ENCODE measurements around the gene MAP7. TPM values are rescaled to one million over a fixed set of nuclear protein-coding genes. Genes with fewer than 3 reads are reported as not detected.

MAP7 gene
- total RNA-seq, 2 donors from 2014 or later, result 19.7 to 28.7 TPM

GRCh38 chr6:136421537-136422158, 128.6 kb downstream of the MAP7 start:
- Histone ChIP-seq H3K4me1 (peaks cover 14% of the 10 kb centered on the region), H3K9me3 (no peaks in the 10 kb centered on the region), H3K27ac (no peak overlapping the region), H3K27me3 (no peaks in the 10 kb centered on the region), H3K36me3 (replicated peaks in 1 of 2; ENCODE audit: insufficient read depth in 1 of 2, low read depth in 2 of 2) (no peaks in the 10 kb centered on the region), H3K4me3 (no peak overlapping the region)
- TF ChIP-seq, protein P1, sequence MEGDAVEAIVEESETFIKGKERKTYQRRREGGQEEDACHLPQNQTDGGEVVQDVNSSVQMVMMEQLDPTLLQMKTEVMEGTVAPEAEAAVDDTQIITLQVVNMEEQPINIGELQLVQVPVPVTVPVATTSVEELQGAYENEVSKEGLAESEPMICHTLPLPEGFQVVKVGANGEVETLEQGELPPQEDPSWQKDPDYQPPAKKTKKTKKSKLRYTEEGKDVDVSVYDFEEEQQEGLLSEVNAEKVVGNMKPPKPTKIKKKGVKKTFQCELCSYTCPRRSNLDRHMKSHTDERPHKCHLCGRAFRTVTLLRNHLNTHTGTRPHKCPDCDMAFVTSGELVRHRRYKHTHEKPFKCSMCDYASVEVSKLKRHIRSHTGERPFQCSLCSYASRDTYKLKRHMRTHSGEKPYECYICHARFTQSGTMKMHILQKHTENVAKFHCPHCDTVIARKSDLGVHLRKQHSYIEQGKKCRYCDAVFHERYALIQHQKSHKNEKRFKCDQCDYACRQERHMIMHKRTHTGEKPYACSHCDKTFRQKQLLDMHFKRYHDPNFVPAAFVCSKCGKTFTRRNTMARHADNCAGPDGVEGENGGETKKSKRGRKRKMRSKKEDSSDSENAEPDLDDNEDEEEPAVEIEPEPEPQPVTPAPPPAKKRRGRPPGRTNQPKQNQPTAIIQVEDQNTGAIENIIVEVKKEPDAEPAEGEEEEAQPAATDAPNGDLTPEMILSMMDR (IDR thresholded peaks at IDR 0.05), result no peak
- no peak for TF ChIP-seq POLR2A (IDR thresholded peaks at IDR 0.05)
- ATAC-seq (no peak), DNase-seq (no peak)
- intact Hi-C loops (cut with DNase I), result no loop called here
- WGBS, 2 donors, result 89% methylated on average over 6 of the region's 6 CpGs

- DNase-seq (no peak), ATAC-seq (no peak)
- 64 to 67% methylated on average over 3 of the region's 3 CpGs for WGBS, 2 donors
- Histone ChIP-seq H3K9me3 (no peaks in the 10 kb centered on the region), H3K4me3 (no peak overlapping the region), H3K4me1 (peaks cover 8% of the 10 kb centered on the region), H3K36me3 (replicated peaks in 1 of 2; ENCODE audit: insufficient read depth in 1 of 2, low read depth in 2 of 2) (no peaks in the 10 kb centered on the region), H3K27ac (no peak overlapping the region), H3K27me3 (no peaks in the 10 kb centered on the region)
- intact Hi-C loops (cut with DNase I), result no loop called here
- no peak for TF ChIP-seq POLR2A (IDR thresholded peaks at IDR 0.05)
- TF ChIP-seq, protein P1 (IDR thresholded peaks at IDR 0.05), result no peak
Observed at GRCh38 chr6:136420853-136421252, 129.4 kb downstream of the MAP7 start.

- H3K27me3 ChIP-seq, result no peaks in the 10 kb centered on the region
- H3K9me3 ChIP-seq, result no peaks in the 10 kb centered on the region
- peak in 1 of 4 donors; percentile 38 for DNase-seq
- 74 to 90% methylated on average over 5 of the region's 5 CpGs for WGBS, 2 donors
- no peaks in the 10 kb centered on the region for H3K36me3 ChIP-seq (replicated peaks in 1 of 2; ENCODE audit: insufficient read depth in 1 of 2, low read depth in 2 of 2)
- no peak overlapping the region for H3K4me3 ChIP-seq
- H3K27ac ChIP-seq, result no peak overlapping the region
- H3K4me1 ChIP-seq, result no peaks in the 10 kb centered on the region
- ATAC-seq, result no peak
- TF ChIP-seq, protein P1 (IDR thresholded peaks at IDR 0.05), result no peak
- no peak for TF ChIP-seq POLR2A (IDR thresholded peaks at IDR 0.05)
- intact Hi-C loops (cut with DNase I), result no loop called here
Observed at GRCh38 chr6:136415351-136416007, 134.7 kb downstream of the MAP7 start.

DNA sequence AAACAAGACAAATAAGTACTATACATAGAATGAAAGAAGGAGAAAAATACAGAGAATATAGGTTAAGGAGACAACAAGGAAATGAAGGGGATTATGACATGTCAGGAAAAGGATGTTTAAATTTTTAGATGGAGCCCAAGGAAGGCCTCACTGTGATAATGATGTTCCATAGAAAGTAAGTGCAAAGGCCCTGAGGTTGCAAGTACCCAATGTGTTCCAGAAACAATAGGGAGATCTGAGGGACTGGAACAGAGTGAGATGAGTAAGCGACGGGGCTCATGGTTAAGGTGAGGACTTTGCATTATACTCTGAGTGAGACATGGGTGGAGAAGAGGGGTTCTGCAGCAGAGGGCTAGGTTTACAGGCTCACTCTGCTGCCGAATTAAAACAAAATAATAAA, 137.8 kb downstream of the MAP7 start:
- intact Hi-C loops (cut with DNase I), result no loop called here
- Histone ChIP-seq H3K4me1 (no peaks in the 10 kb centered on the region), H3K4me3 (no peak overlapping the region), H3K9me3 (no peaks in the 10 kb centered on the region), H3K36me3 (replicated peaks in 1 of 2; ENCODE audit: insufficient read depth in 1 of 2, low read depth in 2 of 2) (no peaks in the 10 kb centered on the region), H3K27me3 (no peaks in the 10 kb centered on the region), H3K27ac (no peak overlapping the region)
- WGBS, 2 donors, result 92 to 100% methylated on average over 3 of the region's 3 CpGs
- TF ChIP-seq, protein P1 (IDR thresholded peaks at IDR 0.05), result no peak
- ATAC-seq (no peak), DNase-seq (no peak)
